Karpas-422 (cell line): ENCODE results near the gene RUFY4. TPM values are rescaled to one million over a fixed set of nuclear protein-coding genes. Genes with fewer than 3 reads are reported as not detected.

Experiments
- DNase-seq: peaks from one replicate; pipeline ENCODE4 v3.0.0-alpha.2; 2015
- H2AFZ ChIP-seq: fragments of 200-600 bp; sonication (generic); 2 replicates; pipeline ENCODE4 v1.6.1; 2014; ENCODE audit warnings: antibody characterized with exemption, low read length, mixed read lengths
- H3K27ac ChIP-seq: fragments of 200-600 bp; sonication (generic); 2 replicates; pipeline ENCODE4 v1.5.1; 2014; ENCODE audit warnings: mild to moderate bottlenecking, low read length, moderate library complexity
- H3K27me3 ChIP-seq: fragments of 200-600 bp; sonication (generic); 2 replicates; pipeline ENCODE4 v1.6.1; 2014; ENCODE audit warnings: low read length, mixed read lengths
- H3K36me3 ChIP-seq: fragments of 200-600 bp; sonication (generic); 2 replicates; pipeline ENCODE4 v1.6.1; 2014; ENCODE audit warnings: low read length, mixed read lengths; ENCODE audit not compliant: insufficient read depth
- H3K4me1 ChIP-seq: fragments of 200-600 bp; sonication (generic); 2 replicates; pipeline ENCODE4 v1.6.1; 2014; ENCODE audit warnings: mild to moderate bottlenecking, low read length, mixed read lengths
- H3K4me2 ChIP-seq: fragments of 200-600 bp; sonication (generic); 2 replicates; pipeline ENCODE4 v1.6.1; 2014; ENCODE audit warnings: low read length, low read depth, mild to moderate bottlenecking; ENCODE audit not compliant: poor library complexity, severe bottlenecking
- H3K4me3 ChIP-seq: fragments of 200-600 bp; sonication (generic); 2 replicates; pipeline ENCODE4 v1.5.1; 2014; ENCODE audit warnings: mild to moderate bottlenecking, antibody characterized with exemption, low read length, mixed read lengths
- H3K79me2 ChIP-seq: fragments of 200-600 bp; sonication (generic); 2 replicates; pipeline ENCODE4 v1.6.1; 2014; ENCODE audit warnings: mild to moderate bottlenecking, low read length, mixed read lengths
- H3K9ac ChIP-seq: fragments of 200-600 bp; sonication (generic); 2 replicates; pipeline ENCODE4 v1.6.0; 2014; ENCODE audit warnings: low read length
- H3K9me2 ChIP-seq: fragments of 200-600 bp; sonication (generic), shearing (Covaris generic); replicated peaks from 2 replicates; pipeline ENCODE4 v1.6.0; 2014; ENCODE audit warnings: mild to moderate bottlenecking, low read length, moderate library complexity; ENCODE audit not compliant: insufficient read depth
- H3K9me3 ChIP-seq: fragments of 300-700, 200-600 bp; sonication (generic); 2 replicates; pipeline ENCODE4 v1.6.1; 2014; ENCODE audit warnings: low read length, mixed read lengths
- H4K20me1 ChIP-seq: fragments of 200-600 bp; sonication (generic); 2 replicates; pipeline ENCODE4 v1.6.1; 2014; ENCODE audit warnings: mild to moderate bottlenecking, antibody characterized with exemption, low read length, low read depth; ENCODE audit not compliant: insufficient read depth
- total RNA-seq: library from RNA; depleted of rRNA; stranded (reverse); fragments of >200 nt; shearing (Covaris generic); gene quantifications from 2 replicates; pipeline ENCODE4 v1.2.3, GENCODE V29; 2014; ENCODE audit warnings: low replicate concordance

The RUFY4 gene
- total RNA-seq, 1 experiment from 2014 or later: not detected

DNA sequence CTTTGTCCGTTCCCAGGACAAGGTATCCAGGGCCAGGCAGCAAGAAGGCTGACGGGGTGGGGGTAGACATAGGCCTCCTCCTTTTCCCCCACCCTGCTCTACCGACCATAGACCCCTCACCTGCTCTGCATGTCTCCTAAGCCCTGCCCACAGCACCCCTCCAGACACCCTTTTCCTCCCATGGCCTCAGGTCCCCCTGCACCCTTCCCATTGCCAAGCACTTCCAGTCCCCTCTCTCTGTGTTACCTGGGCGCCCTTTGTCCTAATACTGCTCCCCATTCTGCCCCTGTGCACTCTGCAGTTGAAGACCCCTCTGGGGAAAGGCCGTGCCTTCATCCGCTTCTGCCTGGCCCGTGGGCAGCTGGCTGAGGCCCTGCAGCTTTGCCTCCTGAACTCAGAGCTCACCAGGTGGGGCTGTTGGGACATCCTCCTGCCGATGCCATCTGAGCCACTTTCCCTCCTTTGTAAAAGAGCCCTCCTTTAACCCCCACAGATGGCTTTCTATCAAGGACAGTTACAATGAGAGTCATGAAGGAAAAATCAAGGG is 3.5 kb downstream of the RUFY4 start:
- H2AFZ ChIP-seq: no peak overlapping the region
- no peak overlapping the region for H3K4me2 ChIP-seq
- no peaks in the 10 kb centered on the region for H3K27me3 ChIP-seq

DNA sequence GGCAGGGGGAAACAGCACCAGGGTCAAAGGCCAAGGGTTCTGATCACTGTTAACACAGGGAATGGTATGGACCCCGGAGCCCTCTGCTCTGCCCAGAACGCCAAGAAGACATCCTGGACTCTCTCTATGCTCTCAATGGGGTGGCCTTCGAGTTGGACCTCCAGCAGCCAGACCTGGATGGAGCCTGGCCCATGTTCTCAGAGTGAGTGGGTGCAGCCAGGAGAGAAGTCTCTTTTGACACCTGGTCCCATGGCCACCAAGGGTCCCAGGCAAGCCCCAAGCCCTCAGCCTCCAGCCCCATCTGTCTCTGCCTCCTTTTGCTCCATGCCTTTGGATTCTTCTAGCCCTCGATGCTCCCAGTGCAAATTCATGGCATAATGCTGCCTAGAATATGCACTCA is 4.1 kb downstream of the RUFY4 start:
- Histone ChIP-seq H3K36me3 (no peaks in the 10 kb centered on the region), H4K20me1 (no peaks in the 10 kb centered on the region), H2AFZ (no peak overlapping the region), H3K27me3 (no peaks in the 10 kb centered on the region), H3K9me3 (no peaks in the 10 kb centered on the region), H3K79me2 (no peaks in the 10 kb centered on the region), H3K9ac (no peak overlapping the region), H3K4me2 (no peak overlapping the region), H3K27ac (no peak overlapping the region), H3K4me3 (no peak overlapping the region), H3K9me2 (no peaks in the 10 kb centered on the region), H3K4me1 (no peaks in the 10 kb centered on the region)
- DNase-seq: no peak

More for the DNA sequence above, 3.5 kb downstream of the RUFY4 start:
- H3K79me2 ChIP-seq: no peaks in the 10 kb centered on the region
- H4K20me1 ChIP-seq: no peaks in the 10 kb centered on the region
- H3K27ac ChIP-seq: no peak overlapping the region
- H3K9ac ChIP-seq: no peak overlapping the region
- no peaks in the 10 kb centered on the region for H3K36me3 ChIP-seq
- no peaks in the 10 kb centered on the region for H3K9me3 ChIP-seq
- H3K4me3 ChIP-seq: no peak overlapping the region
- H3K9me2 ChIP-seq: no peaks in the 10 kb centered on the region
- DNase-seq: no peak
- no peaks in the 10 kb centered on the region for H3K4me1 ChIP-seq

DNA sequence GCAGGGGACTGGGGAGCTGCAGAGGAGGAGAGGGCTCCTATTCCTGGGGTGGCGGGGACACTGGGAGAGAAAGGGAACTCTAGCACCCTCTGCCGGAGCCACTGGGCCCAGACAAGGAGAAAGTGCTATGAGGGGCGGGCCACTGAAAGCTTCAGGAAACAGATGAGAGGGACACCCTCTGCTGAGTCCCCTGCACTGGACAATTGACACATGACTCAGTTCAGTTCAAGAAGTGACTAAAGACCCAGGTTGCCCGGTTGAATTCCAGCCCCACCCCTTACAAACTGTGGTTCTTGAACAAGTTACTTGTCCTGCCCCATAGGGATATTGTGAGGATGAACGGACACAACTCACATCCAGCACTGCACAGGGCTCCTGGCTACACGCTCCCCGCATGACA is 5.0 kb downstream of the RUFY4 start:
- H2AFZ ChIP-seq: no peak overlapping the region
- no peaks in the 10 kb centered on the region for H3K9me2 ChIP-seq
- no peaks in the 10 kb centered on the region for H3K79me2 ChIP-seq
- no peaks in the 10 kb centered on the region for H3K27me3 ChIP-seq
- no peak overlapping the region for H3K27ac ChIP-seq
- H3K4me1 ChIP-seq: no peaks in the 10 kb centered on the region
- no peaks in the 10 kb centered on the region for H4K20me1 ChIP-seq
- DNase-seq: peak; percentile 74
- H3K9me3 ChIP-seq: no peaks in the 10 kb centered on the region
- H3K4me3 ChIP-seq: no peak overlapping the region
- no peak overlapping the region for H3K4me2 ChIP-seq
- no peaks in the 10 kb centered on the region for H3K36me3 ChIP-seq
- no peak overlapping the region for H3K9ac ChIP-seq

DNA sequence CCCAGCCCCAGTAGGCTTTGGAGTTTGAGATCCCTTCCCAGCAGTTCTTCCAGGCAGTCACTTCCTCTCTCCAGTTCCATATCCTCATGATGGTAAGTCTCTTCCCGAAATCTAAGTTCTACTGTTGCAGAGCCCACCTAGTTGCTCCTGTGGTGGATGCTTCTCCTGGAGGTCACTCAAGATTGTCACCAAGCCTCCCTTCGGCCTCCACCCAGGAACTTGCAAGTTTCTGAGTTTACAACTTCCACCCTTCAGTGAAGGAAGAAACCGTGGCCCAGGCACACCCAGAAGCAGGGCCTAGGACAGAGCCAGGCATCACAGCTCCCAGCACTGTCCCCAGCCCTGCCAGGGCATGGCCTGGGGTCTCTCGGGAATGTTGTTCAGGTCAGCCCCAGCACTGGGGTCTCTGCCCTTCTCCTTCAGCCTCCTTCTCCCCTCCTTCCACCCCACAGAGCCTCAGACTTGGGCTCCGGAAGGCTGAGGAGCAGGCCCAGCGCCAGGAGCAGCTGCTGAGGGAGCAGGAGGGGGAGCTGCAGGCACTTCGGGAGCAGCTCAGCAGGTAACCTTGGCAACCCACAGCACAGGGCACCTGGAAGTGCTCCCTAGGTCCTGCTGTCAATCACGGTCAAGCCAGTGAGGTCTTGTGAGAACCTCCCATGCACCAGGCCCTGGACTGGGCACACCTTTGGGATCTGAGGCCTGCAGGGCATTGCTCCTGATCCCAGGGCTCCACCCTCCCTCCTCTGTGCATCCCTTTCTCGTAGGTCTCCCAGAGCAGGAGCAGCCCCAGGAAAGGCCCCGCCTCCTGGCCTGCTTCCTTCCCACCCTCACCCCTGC is 7.1 kb downstream of the RUFY4 start:
- Histone ChIP-seq H3K36me3 (no peaks in the 10 kb centered on the region), H3K4me1 (no peaks in the 10 kb centered on the region), H4K20me1 (no peaks in the 10 kb centered on the region), H3K9ac (no peak overlapping the region), H2AFZ (no peak overlapping the region), H3K4me3 (no peak overlapping the region), H3K9me3 (no peaks in the 10 kb centered on the region), H3K27ac (no peak overlapping the region), H3K9me2 (no peaks in the 10 kb centered on the region), H3K79me2 (no peaks in the 10 kb centered on the region), H3K4me2 (no peak overlapping the region), H3K27me3 (no peaks in the 10 kb centered on the region)
- no peak for DNase-seq

DNA sequence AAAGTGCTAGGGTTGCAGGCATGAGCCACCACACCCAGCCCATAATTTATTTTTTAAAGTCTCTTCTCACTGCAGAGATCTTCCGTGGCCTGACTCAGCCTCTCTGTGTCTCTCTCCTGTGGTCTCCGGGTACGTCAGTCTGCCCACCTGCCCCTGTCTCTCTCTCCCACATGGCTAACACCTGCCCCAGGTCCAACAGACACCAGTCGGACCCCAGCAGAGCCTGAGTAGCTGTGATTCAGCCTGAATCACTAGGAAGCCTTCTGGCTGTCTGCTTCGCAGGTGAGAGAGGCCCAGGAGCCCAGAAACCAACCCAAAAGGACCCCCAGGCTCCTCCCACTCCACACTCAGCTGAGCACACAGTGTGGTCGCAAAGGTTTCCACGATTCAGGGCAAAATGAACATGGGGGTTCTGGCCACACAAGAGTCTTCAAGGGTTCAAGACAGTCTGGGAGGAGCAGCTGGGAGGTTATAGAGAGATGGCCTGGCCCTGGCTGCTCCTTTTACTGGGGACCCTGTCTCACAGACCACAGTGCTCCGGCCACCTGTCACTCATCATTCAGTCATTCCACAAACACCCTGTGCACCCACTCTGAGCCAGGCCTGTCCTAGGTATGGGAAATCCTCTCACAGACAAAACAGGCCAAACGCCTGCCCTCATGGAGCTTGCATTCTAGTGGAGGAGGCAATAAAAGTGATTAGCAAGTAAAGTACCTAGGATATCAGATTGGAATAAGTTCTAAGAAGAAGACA is 8.6 kb downstream of the RUFY4 start:
- no peaks in the 10 kb centered on the region for H3K36me3 ChIP-seq
- no peak overlapping the region for H3K27ac ChIP-seq
- H3K9me2 ChIP-seq: no peaks in the 10 kb centered on the region
- H3K9me3 ChIP-seq: no peaks in the 10 kb centered on the region
- H3K9ac ChIP-seq: no peak overlapping the region
- H3K4me3 ChIP-seq: no peak overlapping the region
- H3K27me3 ChIP-seq: no peaks in the 10 kb centered on the region
- no peak overlapping the region for H2AFZ ChIP-seq
- no peaks in the 10 kb centered on the region for H4K20me1 ChIP-seq
- no peaks in the 10 kb centered on the region for H3K79me2 ChIP-seq
- H3K4me1 ChIP-seq: no peaks in the 10 kb centered on the region
- no peak for DNase-seq
- no peak overlapping the region for H3K4me2 ChIP-seq

DNA sequence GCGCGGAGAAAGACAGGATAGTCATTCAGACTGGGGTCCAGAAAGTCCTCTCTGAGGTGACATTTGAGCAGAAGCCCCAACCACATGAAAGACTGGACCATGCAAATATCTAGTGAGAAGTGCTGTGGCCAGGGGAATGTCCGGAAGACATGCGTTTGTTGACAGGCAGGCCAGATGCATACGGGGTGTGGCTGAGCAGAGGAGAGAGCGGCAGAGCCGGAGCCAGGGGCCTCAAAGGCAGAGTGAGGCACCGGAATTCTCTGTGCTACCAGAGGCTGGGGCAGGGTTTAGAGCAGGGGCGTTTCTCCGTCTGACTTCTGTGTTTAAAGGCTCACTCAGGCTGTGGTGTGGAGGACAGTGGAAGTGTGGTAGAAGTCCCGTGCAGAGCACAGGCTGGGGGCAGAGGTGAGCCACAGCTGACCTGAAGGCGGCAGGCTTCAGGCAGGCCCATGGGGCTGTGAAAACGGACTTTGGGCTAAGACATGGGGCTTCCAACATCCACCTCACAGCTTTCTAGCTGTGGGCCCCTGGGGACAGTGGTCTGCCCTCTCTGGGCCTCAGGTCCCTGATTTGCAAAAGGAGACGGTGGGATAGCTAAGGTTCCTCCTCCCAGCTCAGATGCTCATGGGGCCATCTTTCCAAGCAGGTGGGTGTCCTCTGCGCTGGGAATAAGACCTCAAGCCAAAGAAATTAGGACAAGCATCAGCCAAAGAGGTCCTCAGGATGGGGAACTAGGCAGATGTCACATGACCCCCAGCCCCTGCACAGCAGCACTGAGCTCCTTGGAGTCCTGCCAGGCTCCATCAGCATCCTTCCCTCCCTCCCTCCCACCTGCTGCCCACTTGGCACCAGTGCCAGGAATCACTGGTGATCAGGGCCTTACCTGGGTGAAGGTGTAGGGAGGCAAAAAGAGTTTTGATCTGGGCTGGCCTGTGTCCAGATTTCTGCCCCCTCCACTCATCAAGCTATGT is 11.2 kb downstream of the RUFY4 start:
- Histone ChIP-seq H3K79me2 (no peaks in the 10 kb centered on the region), H3K36me3 (no peaks in the 10 kb centered on the region), H3K27ac (no peak overlapping the region), H3K4me1 (no peaks in the 10 kb centered on the region), H3K9ac (no peak overlapping the region), H3K27me3 (no peaks in the 10 kb centered on the region), H3K4me3 (no peak overlapping the region), H2AFZ (no peak overlapping the region), H4K20me1 (no peaks in the 10 kb centered on the region), H3K9me3 (no peaks in the 10 kb centered on the region), H3K4me2 (no peak overlapping the region), H3K9me2 (no peaks in the 10 kb centered on the region)
- no peak for DNase-seq

DNA sequence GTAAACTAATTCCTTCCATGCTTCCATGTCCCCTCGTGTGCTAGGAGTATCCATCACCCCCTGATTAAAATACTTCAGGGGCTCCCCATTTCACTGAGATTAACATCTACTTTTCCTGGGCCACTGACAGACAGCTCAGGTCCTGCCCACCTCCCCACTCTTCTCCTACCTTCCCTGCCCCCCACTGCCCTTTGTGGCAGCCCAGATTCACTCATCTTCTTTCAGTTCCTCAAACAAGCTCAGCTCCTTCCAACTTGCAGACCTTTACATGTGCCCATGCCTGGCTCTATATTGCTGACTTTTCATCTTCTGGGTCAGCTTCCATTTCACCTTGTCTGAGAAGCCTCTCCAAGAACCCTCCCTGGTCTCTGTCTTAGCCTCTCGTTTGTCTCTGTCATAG is 12.0 kb downstream of the RUFY4 start:
- peak; percentile 54 for DNase-seq

More for the DNA sequence above, 12.0 kb downstream of the RUFY4 start:
- no peaks in the 10 kb centered on the region for H3K9me2 ChIP-seq
- no peaks in the 10 kb centered on the region for H3K9me3 ChIP-seq
- H3K27me3 ChIP-seq: no peaks in the 10 kb centered on the region
- no peak overlapping the region for H3K4me2 ChIP-seq
- H2AFZ ChIP-seq: no peak overlapping the region
- H4K20me1 ChIP-seq: no peaks in the 10 kb centered on the region
- H3K4me3 ChIP-seq: no peak overlapping the region
- no peaks in the 10 kb centered on the region for H3K4me1 ChIP-seq
- H3K36me3 ChIP-seq: no peaks in the 10 kb centered on the region
- no peak overlapping the region for H3K9ac ChIP-seq
- no peak overlapping the region for H3K27ac ChIP-seq
- H3K79me2 ChIP-seq: no peaks in the 10 kb centered on the region
